ENCODE results near the gene ATP6V1G3.

GRCh38 chr1:198486903-198487302 is 53.6 kb downstream of the ATP6V1G3 start:
- no peak for TF ChIP-seq CTCF (IDR thresholded peaks at IDR 0.05)
- TF ChIP-seq POLR2A (IDR thresholded peaks at IDR 0.05): no peak
